Limb (tissue), 2 donors: Measurements from ENCODE around the gene TMEM209.
"Not testable (repeated sequence)": the region's sequence is repeated elsewhere in the genome, so short reads cannot be mapped to it uniquely, and the experiment has no call there.

ENCODE experiments used
- DNase-seq, 2 donors: peaks; one replicate each; pipeline ENCODE4 v3.0.0-alpha.2; 2016; ENCODE audit errors: extremely low spot score in 2 of 2

Gene TMEM209

GRCh38 chr7:130174237-130174959, 30.8 kb downstream of the TMEM209 start:
- no peak for DNase-seq

GRCh38 chr7:130162196-130162595, 43.0 kb downstream of the TMEM209 start:
- no peak for DNase-seq

GRCh38 chr7:130160455-130160854, 44.8 kb downstream of the TMEM209 start:
- no peak for DNase-seq

GRCh38 chr7:130160023-130160422, 45.2 kb downstream of the TMEM209 start:
- DNase-seq: no peak

GRCh38 chr7:130157700-130158099, 47.5 kb downstream of the TMEM209 start:
- DNase-seq: no peak

- DNase-seq: no peak
Observed at GRCh38 chr7:130156140-130156539, 49.1 kb downstream of the TMEM209 start.

GRCh38 chr7:130154501-130155317, 50.5 kb downstream of the TMEM209 start:
- peak; percentile 67 to 84 for DNase-seq

GRCh38 chr7:130154131-130154500, 51.1 kb downstream of the TMEM209 start:
- no peak for DNase-seq

GRCh38 chr7:130153211-130153908, 51.8 kb downstream of the TMEM209 start:
- DNase-seq: no peak

- DNase-seq: peak; percentile 44 to 68
Observed at GRCh38 chr7:130152493-130153210, 52.6 kb downstream of the TMEM209 start.

GRCh38 chr7:130151591-130152492, 53.4 kb downstream of the TMEM209 start:
- DNase-seq: no peak

GRCh38 chr7:130150587-130150986, 54.6 kb downstream of the TMEM209 start:
- no peak for DNase-seq

- DNase-seq: no peak
Observed at GRCh38 chr7:130149281-130150139, 55.7 kb downstream of the TMEM209 start.

- DNase-seq: no peak
Observed at GRCh38 chr7:130148561-130148960, 56.6 kb downstream of the TMEM209 start.

- no peak for DNase-seq
Observed at GRCh38 chr7:130147710-130148325, 57.4 kb downstream of the TMEM209 start.

GRCh38 chr7:130146693-130147405, 58.4 kb downstream of the TMEM209 start:
- DNase-seq: no peak

- not testable (repeated sequence) for DNase-seq
Observed at GRCh38 chr7:130146142-130146541, 59.1 kb downstream of the TMEM209 start.

- no peak for DNase-seq
Observed at GRCh38 chr7:130145424-130146100, 59.6 kb downstream of the TMEM209 start.
